Colonic mucosa (tissue), 4 donors: ENCODE data around the gene TNFRSF11A. TPM values are rescaled to one million over a fixed set of nuclear protein-coding genes. Genes with fewer than 3 reads are reported as not detected.

Experiments
- DNase-seq: peaks from one replicate; pipeline ENCODE4 v3.0.0-alpha.2; 2020
- H3K27ac ChIP-seq: fragments of 200-600 bp; one replicate; pipeline ENCODE4 v1.8.0; 2021
- H3K27me3 ChIP-seq: fragments of 200-600 bp; one replicate; pipeline ENCODE4 v1.8.0; 2021
- H3K36me3 ChIP-seq: fragments of 200-600 bp; one replicate; pipeline ENCODE4 v1.8.0; 2021
- H3K4me1 ChIP-seq: fragments of 200-600 bp; one replicate; pipeline ENCODE4 v1.8.0; 2021; ENCODE audit warnings: mild to moderate bottlenecking
- H3K4me3 ChIP-seq: fragments of 200-600 bp; one replicate; pipeline ENCODE4 v1.8.0; 2021
- H3K9ac ChIP-seq, 2 donors: one replicate each; pipeline ENCODE4 v1.7.0; 2013; ENCODE audit warnings: control low read depth in 2 of 2, low read depth in 2 of 2, low read length in 2 of 2
- H3K9me3 ChIP-seq: fragments of 200-600 bp; one replicate; pipeline ENCODE4 v1.8.0; 2021
- CTCF ChIP-seq: fragments of 200-600 bp; IDR thresholded peaks from one replicate; pipeline ENCODE4 v1.8.0; 2022; ENCODE audit warnings: antibody characterized with exemption, mild to moderate bottlenecking
- intact Hi-C: fragments of 100-400 bp; cut with DNase I; formaldehyde crosslinking; loops from one replicate; pipeline ENCODE4 v1.14.1; 2022
- total RNA-seq, 2 donors: library from RNA; stranded (reverse); fragmentation: NEBNext Ultra II Directional in 1 of 2; extraction: Animal tissue kit (Norgen Biotek cat#: 25700) in 1 of 2; gene quantifications; one replicate each; pipeline ENCODE4 v1.2.1, GENCODE V29; 2021
- donor health status: healthy.
- donor health status: DM: no; HTN: no; CAD: no.
- donor health status: DM: no; HTN: no; CAD: no.

The TNFRSF11A gene
- total RNA-seq, 2 donors from 2014 or later: 80.6 to 86.6 TPM

DNA sequence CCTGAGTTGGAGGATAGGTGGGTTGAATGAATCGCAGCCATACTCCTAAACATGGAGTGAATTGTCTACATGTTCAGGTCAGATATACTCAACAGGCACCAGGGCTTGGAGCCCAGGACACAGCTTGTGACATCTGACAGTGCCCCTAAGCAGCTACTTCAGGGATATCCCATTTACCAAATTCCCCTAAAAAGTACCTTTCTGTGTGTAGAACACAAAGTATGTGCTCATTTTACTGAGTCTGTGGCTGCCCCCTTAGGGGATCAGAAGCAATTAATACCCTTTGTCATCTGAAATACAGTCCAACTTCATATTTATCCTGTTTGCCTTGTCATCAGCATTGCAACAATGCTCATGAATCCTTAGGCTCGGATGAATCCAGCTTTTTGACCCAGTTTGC is 20.8 kb downstream of the TNFRSF11A start:
- no peaks in the 10 kb centered on the region for H3K36me3 ChIP-seq
- no peaks in the 10 kb centered on the region for H3K4me1 ChIP-seq
- H3K27me3 ChIP-seq: no peaks in the 10 kb centered on the region
- peak overlapping the region in 1 of 2 donors; percentile 49 for H3K9ac ChIP-seq
- H3K9me3 ChIP-seq: no peaks in the 10 kb centered on the region
- no peak overlapping the region for H3K4me3 ChIP-seq
- no peak for TF ChIP-seq CTCF
- H3K27ac ChIP-seq: no peak overlapping the region
- DNase-seq: no peak
- intact Hi-C loops: no loop called here

GRCh38 chr18:62346333-62347088 is 21.4 kb downstream of the TNFRSF11A start:
- Histone ChIP-seq H3K27me3 (no peaks in the 10 kb centered on the region), H3K9ac (peak overlapping the region in 1 of 2 donors; percentile 49), H3K36me3 (no peaks in the 10 kb centered on the region), H3K4me1 (no peaks in the 10 kb centered on the region), H3K4me3 (no peak overlapping the region), H3K9me3 (no peaks in the 10 kb centered on the region), H3K27ac (peak overlapping the region; percentile 34)
- intact Hi-C loops: no loop called here
- TF ChIP-seq CTCF: no peak
- peak; percentile 38 for DNase-seq

DNA sequence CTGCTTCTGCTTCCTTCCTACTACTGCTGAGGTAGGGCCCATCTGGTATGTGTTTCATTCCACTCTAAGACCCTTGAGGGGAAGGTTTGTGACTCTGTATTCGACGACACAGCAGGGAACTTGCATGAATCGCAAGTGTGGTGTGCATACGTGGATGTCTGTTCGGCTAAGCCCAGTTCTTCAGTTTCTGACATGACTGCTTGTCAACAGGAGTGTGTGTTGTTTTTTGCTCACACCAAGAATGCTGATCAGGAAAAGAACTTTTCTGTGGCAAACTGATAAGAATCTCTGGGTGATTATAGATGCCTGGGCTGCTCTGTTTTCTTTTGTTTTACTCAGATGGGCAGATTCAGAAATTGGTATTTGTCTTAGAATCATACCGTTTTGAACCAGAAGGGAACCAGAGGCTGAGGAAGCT is 22.0 kb downstream of the TNFRSF11A start:
- no peak for TF ChIP-seq CTCF
- Histone ChIP-seq H3K36me3 (no peaks in the 10 kb centered on the region), H3K9ac (peak overlapping the region in 1 of 2 donors; percentile 49)

DNA sequence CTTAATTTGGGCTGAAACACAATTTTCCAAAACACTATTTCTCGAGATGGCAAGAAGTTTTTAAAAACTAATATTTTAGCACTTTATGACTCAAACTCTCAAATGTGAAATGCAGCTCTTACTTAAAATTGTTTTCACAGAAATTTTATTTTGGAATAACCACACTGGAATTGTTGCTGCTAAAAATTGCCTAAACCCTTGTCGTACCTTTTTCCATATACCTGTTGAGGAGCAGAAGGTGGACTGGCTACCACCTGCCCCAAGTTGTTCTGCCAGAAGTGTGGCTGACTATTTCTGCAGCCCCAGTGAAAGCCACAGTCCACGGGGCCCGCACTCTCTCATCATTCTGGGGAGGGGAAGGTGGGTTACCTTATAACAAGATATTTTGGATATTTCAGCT is 23.4 kb downstream of the TNFRSF11A start:
- DNase-seq: no peak
- intact Hi-C loops: no loop called here

More for the DNA sequence above, 22.0 kb downstream of the TNFRSF11A start:
- Histone ChIP-seq H3K4me3 (no peak overlapping the region), H3K4me1 (no peaks in the 10 kb centered on the region), H3K27ac (peak overlapping the region; percentile 34), H3K9me3 (no peaks in the 10 kb centered on the region), H3K27me3 (no peaks in the 10 kb centered on the region)
- no peak for DNase-seq
- intact Hi-C loops: no loop called here

DNA sequence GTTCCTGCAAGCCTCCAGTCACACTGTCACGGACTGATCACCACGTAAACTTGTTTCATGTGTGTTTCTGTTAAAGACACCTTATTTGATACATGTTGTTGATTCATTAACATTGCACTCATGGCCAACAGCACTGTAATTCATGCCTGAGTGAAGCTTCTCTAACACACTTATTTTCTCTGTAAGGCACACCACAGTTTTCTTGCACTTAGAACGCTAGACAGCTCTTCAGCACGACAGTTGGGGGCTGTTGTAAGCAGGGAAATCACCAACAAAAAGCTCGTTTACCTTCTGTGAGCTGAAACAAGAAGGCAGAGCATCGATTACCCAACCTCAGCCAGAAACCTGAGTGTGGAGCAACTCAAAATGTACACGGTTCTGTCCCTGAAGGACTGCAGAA is 28.1 kb downstream of the TNFRSF11A start:
- TF ChIP-seq CTCF: no peak
- no peak for DNase-seq
- Histone ChIP-seq H3K4me1 (no peaks in the 10 kb centered on the region), H3K27ac (no peak overlapping the region), H3K9me3 (no peaks in the 10 kb centered on the region), H3K9ac (no peak overlapping the region), H3K36me3 (no peaks in the 10 kb centered on the region), H3K27me3 (no peaks in the 10 kb centered on the region), H3K4me3 (no peak overlapping the region)
- intact Hi-C loops: no loop called here

More for the DNA sequence above, 23.4 kb downstream of the TNFRSF11A start:
- no peaks in the 10 kb centered on the region for H3K36me3 ChIP-seq
- TF ChIP-seq CTCF: no peak
- no peaks in the 10 kb centered on the region for H3K4me1 ChIP-seq
- H3K27ac ChIP-seq: no peak overlapping the region
- no peak overlapping the region for H3K4me3 ChIP-seq
- no peak overlapping the region for H3K9ac ChIP-seq
- no peaks in the 10 kb centered on the region for H3K9me3 ChIP-seq
- no peaks in the 10 kb centered on the region for H3K27me3 ChIP-seq
